ENCODE data around the gene MMP17.
"Not testable (repeated sequence)": the region's sequence is repeated elsewhere in the genome, so short reads cannot be mapped to it uniquely, and the experiment has no call there.

The MMP17 gene

DNA sequence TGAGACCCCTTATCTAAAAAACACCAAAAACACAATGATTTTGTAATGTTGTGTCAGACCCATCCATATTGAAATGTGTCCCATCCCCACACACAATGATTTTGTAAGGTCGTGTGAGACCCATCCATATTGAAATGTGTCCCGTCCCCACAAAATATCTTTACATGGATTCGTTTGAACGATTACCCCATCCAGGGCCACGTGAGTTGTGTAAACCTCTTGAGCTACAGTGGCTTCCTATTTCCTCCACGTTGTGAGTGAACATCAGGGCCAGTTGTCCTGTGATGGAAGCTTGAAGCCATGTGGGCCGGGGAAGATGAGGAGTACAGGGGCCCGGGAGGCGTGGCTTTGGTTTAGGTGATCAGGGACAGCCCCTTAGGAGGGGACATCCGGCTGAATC lies 39.3 kb downstream of the MMP17 start:
- DNase-seq = no peak

DNA sequence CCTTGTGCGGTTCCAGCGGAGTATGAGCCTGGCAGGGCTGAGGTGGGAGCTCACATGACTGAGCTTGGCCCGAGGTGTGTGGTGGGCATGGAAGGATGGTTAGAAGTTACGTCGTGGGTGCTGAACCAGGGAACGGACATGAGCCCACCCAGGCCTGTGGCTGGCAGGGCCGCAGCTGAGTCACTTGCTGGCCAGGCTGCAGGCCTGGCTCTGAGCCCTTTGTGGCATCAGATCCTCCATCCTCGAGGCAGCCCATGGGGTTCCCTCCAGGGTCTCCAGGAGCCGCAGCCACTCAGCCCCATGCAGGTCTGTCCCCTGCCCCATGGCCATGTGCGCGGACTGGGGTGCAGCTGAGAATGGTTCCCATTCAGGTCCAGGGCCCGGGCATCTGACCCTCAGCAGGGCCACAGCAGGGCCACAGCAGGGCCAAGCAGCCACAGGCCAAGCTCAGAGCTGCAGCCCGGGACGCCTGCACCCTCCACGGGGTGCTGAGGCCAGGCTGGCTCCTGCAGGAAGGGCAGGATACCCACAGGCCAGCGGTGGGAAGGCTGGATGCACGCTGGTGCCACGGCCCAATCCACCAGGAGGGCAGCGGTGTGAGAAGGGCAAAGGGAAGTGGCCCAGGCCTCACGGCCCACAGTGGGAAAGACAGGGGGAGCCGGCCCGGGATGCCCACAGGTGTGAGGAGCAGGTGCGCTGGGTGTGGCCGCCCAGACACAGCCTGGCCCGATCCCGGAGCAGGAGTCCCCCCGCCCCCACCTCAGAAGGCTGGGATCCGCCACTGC lies 39.9 kb downstream of the MMP17 start:
- DNase-seq = no peak

DNA sequence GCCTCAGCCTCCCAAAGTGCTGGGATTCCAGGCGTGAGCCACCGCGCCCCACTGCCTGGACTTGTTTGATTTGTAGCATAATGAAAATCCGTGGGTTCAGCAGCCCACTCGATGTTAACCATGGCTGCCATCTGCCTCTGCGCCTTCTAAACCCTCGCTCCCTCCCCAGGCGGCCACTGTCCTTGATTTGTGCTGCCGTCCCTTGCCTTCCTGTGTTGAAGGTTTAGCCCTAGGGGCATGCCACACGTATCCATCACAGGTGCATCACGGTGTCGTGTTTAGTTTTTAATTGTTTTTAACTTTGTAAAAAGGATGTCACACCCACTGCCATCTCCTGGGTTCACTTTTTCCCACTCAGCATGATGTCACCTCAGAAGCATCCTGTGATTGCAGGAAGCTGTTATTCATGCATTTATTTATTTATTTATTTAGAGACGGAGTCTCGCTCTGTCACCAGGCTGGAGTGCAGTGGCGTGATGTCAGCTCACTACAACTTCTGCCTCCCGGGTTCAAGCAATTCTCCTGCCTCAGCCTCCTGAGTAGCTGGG lies 41.8 kb downstream of the MMP17 start:
- DNase-seq = no peak

DNA sequence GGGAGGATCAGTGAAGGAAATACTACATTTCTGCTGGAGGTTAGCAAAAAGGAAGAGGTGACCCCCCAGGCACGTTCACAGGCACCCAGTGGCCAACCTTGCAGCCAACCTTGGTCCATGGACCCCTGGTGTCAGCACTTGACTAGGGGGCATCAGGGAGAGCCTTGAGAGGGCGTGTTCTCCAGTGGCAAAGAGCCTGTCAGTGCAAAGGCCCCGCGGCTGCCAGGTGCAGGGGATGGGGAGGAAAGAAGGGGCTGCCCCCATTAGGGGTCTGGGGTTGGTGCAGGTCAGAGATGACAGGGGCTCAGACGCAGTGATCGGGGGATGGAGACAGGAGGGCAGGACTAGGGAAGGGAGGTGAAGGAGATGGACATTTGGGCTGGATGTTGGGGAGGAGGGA lies 43.5 kb downstream of the MMP17 start:
- no peak for DNase-seq

DNA sequence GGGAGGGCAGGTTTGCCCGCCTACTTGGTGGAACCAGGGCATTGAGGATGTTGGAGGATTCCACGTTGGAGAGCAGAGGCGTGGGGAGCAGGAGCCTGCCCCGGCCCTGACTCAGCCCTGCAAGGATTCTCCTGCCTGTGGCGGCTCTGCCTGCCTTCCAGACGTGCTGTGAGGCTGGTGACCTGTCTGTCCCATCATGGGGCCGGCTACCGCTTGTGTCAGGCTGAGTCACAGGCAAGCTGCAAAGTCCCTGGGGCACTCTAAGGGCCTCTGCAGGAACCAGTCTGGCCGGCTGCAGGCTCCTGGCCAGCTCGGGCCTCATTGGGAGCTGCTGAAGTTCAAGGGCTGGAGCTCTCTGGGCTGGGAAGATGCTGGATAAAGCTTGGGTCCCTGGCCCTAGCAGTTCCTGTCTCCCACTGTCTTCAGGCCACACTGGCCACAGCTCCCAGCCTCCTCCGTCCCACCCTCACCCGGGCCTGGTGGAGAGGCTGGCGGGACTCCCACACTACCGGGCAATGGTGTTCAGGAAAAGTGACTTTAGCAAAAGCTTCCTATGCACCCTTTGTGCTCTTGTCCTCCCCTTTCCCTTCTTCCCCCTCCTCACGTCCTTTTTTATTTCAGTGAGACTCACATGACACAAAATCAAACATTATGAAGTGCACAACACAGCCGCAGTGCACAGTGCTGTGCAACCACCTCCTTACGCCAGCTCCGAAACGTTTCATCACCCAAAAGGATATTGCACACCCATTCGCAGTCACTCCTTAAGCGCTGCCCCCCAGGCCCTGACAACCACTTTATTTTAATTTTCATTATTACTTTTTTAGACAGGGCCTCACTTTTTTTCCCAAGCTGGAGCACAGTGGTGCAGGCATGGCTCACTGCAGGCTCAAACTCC lies 44.2 kb downstream of the MMP17 start:
- DNase-seq = no peak

DNA sequence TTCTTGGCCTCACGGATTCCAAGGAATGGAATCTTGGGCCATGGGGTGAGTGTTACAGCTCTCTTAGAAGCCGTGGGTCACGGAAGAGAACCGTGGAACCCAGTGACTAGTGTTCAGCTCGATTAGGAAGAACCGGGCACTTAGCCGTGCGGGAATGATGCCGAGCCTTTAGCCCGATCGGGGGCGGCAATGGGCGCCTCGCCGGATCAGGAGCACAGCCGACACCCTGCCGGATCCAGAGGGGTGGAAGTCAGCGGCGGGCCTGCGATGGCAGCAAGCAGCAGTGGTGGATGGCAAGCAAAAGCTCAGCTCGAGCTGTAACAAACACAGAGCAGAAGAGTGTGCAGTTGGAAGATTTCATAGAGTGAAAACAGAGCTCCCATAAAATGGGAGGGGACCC lies 45.1 kb downstream of the MMP17 start:
- no peak for DNase-seq

DNA sequence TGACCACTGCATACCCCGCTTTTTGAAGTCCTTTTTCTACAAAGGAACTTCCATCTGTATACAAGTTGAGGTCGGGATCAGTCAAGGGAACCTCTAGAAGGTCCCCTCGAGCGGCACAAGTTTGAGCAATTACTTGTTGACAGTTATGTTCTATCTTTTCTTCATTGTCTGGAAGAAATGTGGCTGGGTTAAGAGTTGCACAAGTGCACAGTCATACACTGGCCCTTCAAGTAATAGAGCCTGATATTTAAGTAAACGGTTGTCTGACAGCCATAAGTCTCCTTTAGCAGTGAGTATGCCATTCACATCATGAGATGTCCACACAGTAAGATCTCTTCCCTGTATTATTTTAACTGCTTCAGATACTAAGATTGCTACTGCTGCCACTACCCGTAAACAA lies 46.8 kb downstream of the MMP17 start:
- not testable (repeated sequence) for DNase-seq

DNA sequence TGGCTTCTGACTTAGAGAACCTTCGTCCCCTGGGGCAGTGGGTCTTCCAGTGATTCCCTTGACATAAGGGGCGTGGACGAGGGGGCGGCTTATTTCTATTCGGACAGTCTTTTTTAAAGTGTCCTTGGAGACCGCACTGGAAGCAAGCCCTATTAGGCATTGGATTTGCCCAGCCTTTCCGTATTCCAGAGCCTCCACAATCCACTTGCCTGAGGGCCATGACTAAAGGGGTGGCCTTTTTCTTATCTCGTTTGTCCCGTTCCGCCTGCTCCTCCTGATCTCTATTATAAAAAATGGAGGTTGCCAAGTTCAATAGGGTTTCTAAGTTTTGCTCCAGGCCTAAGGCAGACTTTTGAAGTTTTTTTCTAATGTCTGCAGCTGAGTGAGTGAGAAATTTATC lies 49.0 kb downstream of the MMP17 start:
- DNase-seq = not testable (repeated sequence)

DNA sequence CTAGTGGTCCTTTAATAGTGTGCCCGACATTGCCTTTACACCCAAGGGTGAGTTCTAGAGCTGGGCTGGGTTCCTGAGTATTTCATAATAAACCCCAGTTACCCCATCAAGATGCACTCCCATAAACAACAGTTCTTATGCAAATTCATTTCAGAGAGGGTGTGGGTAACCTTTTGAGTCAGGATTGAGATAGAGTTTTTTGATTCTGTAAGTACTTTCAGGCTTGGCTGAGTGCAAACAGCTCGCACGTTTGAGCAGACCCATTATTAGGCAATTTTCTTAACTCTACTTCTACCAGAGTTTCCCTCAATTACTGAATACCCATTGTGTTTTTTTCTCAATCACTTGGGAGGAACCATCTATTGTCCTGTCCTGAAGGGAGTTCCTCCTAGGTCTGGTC lies 50.2 kb downstream of the MMP17 start:
- DNase-seq = not testable (repeated sequence)

DNA sequence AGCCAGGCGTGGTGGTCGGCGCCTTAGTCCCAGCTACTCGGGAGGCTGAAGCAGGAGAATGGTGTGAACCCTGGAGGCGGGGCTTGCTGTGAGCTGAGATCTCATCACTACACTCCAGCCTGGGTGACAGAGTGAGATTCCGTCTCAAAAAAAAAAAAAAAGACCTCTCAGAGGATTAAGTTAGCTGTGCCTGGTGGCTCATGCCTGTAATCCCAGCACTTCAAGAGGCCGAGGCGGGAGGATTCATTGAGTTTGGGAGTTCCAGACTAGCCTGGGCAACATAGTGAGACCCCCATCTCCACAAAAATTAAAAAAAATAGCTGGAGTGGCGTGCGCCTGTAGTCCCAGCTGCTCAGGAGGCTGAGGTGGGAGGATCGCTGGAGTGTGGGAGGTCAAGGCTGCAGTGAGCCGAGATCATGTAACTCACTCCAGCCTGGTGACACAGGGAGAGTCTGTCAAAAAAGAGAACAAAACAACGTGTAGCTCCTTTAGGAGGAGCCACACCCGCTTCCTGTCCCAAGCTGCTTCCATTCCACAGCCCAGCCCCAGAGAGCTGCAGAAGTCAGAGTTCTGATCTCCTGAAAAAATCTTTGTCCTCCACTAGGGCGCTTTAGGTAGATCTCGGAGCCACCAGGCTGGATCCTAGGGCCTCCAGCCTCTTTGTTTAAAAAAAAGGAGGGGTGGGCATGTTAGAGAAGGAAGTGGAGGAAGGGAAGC lies 54.8 kb downstream of the MMP17 start:
- no peak for DNase-seq

DNA sequence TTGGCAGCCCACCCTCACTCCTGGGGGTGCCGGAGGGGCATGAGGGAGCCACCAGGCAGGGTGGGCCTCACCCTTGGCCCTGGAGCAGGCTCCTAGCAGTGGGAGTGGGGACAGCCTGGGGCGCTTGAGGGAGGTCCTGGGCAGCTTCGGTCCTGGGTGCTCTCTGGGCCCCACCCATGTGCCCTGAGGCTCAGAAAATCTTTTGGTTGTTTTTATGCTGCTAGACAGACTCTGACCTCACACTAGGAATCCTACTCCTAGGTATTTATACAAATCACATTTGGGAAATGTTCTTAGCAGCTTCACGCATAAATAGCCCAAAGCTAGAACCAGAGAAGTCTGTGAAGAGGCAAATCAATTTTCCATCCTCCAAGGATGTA lies 55.3 kb downstream of the MMP17 start:
- no peak for DNase-seq

DNA sequence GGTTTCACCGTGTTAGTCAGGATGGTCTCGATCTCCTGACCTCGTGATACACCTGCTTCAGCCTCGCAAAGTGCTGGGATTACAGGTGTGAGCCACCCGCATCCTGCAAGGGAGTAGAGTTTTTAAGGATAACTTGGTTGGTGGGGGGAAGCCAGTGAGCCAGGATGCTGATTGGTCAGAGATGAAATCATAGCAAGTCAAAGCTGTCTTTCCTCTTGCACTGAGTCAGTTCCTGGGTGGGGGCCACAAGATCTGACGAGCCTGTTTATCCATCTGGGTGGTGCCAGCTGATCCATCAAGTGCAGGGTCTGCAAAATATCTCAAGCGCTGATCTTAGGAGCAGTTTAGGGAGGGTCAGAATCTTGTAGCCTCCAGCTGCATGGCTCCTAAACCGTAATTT lies 56.9 kb downstream of the MMP17 start:
- DNase-seq = not testable (repeated sequence)

DNA sequence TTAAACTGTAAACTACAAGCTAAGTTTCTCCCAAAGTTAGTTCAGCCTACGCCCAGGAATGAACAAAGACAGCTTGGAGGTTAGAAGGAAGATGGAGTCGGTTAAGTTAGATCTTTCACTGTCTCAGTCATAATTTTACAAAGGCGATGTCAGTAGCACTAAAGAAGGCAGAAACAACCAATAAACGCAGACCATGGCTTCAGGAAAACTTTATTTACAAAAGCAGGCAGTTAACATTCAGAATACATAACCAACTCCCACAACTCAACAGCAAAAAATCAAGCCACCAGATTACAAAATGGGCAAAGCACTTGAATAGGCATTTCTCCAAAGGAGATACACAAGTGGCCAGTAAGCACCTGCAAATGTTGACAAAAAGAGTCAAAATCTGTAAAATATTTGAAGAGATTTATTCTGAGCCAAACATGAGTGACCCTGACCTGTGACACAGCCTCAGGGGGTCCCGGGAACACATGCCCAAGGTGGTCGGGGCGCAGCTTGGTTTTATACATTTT lies 57.4 kb downstream of the MMP17 start:
- no peak for DNase-seq

DNA sequence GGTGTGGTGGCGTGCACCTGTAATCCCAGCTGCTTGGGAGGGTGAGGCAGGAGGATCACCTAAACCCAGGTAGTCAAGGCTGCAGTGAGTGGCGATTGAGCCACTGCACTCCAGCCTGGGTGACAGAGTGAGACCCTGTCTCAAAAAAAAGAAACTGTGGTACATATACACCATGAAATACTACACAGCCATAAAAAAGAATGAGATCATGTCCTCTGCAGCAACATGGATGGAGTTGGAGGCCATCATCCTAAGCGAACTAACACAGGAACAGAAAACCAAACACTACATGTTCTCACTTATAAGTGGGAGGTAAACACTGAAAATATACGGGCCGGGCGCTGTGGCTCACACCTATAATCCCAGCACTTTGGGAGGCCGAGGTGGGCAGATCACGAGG lies 63.5 kb downstream of the MMP17 start:
- not testable (repeated sequence) for DNase-seq

DNA sequence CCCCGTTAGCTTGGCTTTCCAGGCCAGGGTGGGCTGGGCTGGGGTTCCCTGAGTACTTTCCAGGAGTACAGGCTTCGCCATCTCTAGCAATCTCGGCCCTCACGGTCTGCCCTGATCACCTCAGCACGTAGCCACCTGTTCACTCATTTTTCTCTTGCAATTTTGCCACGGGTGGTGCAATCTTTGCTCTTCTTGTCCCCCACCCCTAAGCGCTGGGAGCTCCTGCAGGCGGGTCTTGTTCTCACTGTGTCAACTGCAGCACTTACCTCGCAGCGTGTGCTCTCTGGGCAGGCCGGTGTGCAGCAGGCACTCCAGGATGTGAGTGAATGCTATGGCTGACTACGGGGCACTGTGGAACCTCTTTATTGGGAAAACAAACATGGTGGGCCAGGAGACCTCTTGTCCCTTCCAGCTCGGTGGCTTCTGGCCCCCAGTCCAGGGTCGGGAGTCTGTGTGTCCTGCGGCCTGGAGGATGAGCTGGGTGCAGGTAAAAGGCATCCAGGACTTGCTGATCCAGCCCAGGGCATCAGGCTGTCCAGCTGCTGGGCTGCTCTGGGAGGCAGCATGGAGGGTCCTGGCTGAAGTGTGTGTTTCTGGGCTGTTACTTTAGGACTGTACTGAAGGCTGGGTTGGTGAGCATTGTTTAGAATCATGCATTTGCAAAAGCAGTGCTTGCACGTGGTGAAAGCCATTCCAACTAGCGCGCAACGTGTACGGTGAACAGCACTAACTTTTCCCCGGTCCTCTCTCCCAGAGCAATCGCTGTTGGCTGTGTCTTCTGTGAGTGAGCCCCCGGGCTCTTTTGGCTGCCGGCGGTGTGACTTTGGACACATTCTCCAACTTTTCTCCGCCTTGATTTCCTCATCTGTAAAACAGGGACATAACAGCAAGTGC lies 64.8 kb downstream of the MMP17 start:
- no peak for DNase-seq

DNA sequence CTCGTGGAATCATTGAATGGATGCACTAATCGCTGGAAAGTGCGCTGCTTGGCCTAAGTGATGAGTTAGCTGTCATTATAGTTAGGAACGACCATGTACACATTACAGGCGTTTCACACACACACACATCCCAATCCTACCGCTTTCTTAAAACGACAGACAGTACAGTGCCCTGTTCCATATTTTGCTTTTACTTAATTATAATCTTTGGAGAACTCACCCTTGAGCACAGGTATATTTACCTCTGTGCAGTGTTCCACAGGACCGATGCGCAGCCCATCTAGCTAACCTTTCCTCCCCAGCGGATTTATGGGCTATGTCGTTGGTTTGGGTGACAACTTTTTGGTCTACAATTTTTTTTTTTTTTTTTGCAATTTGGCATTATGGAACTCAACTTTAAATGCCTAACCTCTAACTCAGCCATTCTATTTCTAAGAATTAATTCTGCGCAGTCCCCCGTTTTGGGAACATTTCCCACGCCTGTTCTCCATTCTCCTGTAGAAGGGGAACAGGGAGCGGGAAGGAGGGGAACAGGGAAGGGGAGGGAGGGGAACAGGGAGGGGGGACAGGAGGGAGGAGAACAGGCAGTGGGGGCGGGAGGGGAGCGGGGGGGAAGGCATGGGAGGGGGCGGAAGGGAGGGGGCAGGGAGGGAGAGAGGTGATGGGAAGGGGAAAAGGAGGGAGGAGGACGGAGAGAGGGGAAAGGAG lies 65.6 kb downstream of the MMP17 start:
- no peak for DNase-seq

DNA sequence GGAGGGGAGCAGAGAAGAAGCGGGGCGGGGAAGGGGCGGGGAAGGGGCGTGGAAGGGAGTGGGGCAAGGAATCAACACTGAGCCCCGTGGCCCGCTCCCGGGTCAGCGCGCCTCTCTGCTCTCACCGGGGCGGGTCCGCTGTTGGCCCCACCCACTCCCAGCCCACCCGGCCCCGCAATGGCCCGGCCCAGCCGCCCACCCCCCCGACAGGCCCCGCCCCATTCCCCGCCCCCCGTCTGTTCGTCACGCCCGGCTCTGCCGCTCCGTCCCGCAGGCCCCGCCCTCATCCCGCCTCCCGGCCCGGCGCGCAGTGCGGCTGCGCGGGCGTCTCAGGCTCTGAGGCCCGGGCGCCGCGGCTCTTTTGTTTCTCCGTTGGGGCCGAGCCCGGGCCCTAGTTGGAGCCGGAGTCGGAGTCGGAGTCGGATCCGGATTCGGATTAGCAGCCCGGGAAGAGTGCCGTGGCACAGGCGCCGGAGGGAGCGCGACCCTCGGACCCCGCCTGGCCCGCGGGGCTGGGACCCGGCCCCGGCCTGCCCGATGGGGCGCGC lies 66.2 kb downstream of the MMP17 start, which contains the start of gene ULK1:
ULK1 (plus strand) TSS at position 310 of the 548 bp plus-strand sequence. CDS start 380 bp downstream, outside the sequence.
- peak; percentile 96 for DNase-seq

DNA sequence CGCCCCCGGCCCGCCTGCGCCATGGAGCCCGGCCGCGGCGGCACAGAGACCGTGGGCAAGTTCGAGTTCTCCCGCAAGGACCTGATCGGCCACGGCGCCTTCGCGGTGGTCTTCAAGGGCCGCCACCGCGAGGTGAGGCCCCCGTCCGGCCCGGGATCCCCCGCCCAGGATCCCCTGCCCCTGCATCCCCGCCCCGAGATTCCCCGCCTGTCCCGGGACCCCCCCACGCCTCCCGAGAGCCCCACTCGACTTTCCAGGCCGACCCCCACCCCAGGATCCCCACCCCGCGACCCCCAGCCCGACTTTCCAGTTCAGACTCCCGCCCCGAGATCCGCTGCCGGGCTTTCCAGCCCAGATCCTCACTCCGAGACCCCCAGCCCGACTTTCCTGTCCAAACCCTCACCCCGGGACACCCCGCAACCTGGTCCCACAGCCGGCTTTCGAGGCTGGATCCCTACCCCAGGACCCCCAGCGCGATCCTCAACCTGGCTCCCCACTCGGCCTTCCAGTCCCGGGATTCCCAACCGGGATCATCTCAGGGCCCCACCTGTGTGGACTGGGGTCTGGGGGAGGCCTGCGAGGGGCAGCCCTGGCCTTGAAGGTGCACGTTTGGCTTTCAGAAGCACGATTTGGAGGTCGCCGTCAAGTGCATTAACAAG lies 66.9 kb downstream of the MMP17 start:
- no peak for DNase-seq

DNA sequence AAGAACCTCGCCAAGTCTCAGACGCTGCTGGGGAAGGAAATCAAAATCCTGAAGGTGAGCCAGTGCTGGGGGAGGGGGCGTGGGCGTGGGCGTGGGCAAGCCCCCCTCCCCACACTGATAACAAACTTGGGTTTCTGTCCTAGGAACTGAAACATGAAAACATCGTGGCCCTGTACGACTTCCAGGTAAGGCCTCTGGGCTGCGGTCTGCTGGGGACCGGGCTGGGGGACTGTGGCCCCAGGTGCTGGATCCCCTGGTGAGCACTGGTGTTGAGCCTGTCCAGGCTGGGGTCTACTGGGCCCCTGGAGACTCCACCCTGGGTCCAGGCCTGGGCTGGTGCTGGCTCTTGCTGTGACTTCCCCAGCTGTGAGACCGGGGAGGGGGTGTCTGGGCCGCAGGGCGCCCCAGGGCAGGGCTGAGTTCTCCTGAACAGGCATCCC lies 67.5 kb downstream of the MMP17 start:
- no peak for DNase-seq
